ENCODE measurements around the gene HEYL. TPM values are rescaled to one million over a fixed set of nuclear protein-coding genes. Genes with fewer than 3 reads are reported as not detected.

Gene HEYL
- total and polyA plus RNA-seq, 9 of the 15 experiments (the other 6 are each of a cell fraction or from before 2014, with no cell fraction given), result 0.13 to 0.89 (median 0.25) TPM

DNA sequence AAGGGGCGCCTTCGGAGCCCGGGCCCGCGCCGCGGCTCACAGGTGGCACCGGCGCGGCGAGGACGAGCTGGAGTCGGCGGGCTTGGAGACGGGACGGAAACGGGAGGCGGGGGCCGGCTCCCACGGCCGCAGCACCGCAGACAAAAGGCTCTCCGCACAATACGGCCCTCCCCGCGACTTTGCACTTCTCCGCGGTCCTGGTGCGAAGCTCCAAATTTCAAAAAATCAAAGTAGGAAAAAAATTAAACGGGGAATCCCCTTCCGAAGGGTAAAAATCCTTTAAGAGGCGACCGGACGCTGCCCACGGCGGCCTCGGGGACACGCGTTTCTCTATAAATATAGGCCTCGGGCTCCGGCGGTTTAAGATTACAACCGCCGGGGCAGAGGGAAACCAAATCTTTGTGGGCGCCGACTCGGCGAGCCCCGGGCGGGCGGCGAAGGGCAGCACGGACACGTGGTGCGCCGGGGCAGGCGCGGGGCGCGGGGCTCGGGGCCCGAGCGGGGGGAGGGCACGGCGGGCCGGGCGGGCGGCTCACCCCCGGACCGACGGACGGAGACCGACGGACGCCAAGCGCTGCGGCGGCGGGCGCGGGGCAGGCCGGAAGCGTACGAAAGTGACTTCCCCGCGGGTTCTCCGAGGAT lies 63.3 kb downstream of the HEYL start (continued):
- TF ChIP-seq, protein P1, sequence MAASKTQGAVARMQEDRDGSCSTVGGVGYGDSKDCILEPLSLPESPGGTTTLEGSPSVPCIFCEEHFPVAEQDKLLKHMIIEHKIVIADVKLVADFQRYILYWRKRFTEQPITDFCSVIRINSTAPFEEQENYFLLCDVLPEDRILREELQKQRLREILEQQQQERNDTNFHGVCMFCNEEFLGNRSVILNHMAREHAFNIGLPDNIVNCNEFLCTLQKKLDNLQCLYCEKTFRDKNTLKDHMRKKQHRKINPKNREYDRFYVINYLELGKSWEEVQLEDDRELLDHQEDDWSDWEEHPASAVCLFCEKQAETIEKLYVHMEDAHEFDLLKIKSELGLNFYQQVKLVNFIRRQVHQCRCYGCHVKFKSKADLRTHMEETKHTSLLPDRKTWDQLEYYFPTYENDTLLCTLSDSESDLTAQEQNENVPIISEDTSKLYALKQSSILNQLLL (CRISPR knock-in tag; IDR thresholded peaks at IDR 0.05; ENCODE audit: borderline replicate concordance), result no peak
- TF ChIP-seq NR3C1 (CRISPR knock-in tag; IDR thresholded peaks at IDR 0.05) (no peak), RBBP5 (IDR thresholded peaks at IDR 0.05; ENCODE audit: borderline replicate concordance, insufficient read depth, low read length, poor library complexity, severe bottlenecking) (peak; percentile 8), NFIC (IDR thresholded peaks at IDR 0.05) (no peak), TEAD4 (IDR thresholded peaks at IDR 0.05; ENCODE audit: low read length) (no peak), TEAD4 (CRISPR knock-in tag; IDR thresholded peaks at IDR 0.05; ENCODE audit: borderline replicate concordance) (no peak), TGIF2 (CRISPR knock-in tag; IDR thresholded peaks at IDR 0.05) (0 out of 2 replicates have a peak, but pooled peaks have one; percentile 11)
- TF ChIP-seq, protein P2, sequence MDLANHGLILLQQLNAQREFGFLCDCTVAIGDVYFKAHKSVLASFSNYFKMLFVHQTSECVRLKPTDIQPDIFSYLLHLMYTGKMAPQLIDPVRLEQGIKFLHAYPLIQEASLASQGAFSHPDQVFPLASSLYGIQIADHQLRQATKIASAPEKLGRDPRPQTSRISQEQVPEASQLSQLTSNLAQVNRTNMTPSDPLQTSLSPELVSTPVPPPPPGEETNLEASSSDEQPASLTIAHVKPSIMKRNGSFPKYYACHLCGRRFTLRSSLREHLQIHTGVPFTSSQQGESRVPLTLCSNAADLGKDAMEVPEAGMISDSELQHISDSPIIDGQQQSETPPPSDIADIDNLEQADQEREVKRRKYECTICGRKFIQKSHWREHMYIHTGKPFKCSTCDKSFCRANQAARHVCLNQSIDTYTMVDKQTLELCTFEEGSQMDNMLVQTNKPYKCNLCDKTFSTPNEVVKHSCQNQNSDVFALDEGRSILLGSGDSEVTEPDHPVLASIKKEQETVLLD (IDR thresholded peaks at IDR 0.05), result no peak
- TF ChIP-seq, protein P3, sequence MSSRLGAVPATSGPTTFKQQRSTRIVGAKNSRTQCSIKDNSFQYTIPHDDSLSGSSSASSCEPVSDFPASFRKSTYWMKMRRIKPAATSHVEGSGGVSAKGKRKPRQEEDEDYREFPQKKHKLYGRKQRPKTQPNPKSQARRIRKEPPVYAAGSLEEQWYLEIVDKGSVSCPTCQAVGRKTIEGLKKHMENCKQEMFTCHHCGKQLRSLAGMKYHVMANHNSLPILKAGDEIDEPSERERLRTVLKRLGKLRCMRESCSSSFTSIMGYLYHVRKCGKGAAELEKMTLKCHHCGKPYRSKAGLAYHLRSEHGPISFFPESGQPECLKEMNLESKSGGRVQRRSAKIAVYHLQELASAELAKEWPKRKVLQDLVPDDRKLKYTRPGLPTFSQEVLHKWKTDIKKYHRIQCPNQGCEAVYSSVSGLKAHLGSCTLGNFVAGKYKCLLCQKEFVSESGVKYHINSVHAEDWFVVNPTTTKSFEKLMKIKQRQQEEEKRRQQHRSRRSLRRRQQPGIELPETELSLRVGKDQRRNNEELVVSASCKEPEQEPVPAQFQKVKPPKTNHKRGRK (tag; IDR thresholded peaks at IDR 0.05), result 0 out of 2 replicates have a peak, but pooled peaks have one; percentile 56
- TF ChIP-seq, protein P4, sequence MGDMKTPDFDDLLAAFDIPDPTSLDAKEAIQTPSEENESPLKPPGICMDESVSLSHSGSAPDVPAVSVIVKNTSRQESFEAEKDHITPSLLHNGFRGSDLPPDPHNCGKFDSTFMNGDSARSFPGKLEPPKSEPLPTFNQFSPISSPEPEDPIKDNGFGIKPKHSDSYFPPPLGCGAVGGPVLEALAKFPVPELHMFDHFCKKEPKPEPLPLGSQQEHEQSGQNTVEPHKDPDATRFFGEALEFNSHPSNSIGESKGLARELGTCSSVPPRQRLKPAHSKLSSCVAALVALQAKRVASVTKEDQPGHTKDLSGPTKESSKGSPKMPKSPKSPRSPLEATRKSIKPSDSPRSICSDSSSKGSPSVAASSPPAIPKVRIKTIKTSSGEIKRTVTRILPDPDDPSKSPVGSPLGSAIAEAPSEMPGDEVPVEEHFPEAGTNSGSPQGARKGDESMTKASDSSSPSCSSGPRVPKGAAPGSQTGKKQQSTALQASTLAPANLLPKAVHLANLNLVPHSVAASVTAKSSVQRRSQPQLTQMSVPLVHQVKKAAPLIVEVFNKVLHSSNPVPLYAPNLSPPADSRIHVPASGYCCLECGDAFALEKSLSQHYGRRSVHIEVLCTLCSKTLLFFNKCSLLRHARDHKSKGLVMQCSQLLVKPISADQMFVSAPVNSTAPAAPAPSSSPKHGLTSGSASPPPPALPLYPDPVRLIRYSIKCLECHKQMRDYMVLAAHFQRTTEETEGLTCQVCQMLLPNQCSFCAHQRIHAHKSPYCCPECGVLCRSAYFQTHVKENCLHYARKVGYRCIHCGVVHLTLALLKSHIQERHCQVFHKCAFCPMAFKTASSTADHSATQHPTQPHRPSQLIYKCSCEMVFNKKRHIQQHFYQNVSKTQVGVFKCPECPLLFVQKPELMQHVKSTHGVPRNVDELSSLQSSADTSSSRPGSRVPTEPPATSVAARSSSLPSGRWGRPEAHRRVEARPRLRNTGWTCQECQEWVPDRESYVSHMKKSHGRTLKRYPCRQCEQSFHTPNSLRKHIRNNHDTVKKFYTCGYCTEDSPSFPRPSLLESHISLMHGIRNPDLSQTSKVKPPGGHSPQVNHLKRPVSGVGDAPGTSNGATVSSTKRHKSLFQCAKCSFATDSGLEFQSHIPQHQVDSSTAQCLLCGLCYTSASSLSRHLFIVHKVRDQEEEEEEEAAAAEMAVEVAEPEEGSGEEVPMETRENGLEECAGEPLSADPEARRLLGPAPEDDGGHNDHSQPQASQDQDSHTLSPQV (IDR thresholded peaks at IDR 0.05), result no peak
- TF ChIP-seq, protein P5, sequence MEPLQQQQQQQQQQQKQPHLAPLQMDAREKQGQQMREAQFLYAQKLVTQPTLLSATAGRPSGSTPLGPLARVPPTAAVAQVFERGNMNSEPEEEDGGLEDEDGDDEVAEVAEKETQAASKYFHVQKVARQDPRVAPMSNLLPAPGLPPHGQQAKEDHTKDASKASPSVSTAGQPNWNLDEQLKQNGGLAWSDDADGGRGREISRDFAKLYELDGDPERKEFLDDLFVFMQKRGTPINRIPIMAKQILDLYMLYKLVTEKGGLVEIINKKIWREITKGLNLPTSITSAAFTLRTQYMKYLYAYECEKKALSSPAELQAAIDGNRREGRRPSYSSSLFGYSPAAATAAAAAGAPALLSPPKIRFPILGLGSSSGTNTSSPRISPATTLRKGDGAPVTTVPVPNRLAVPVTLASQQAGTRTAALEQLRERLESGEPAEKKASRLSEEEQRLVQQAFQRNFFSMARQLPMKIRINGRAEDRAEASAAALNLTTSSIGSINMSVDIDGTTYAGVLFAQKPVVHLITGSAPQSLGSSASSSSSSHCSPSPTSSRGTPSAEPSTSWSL (CRISPR knock-in tag; IDR thresholded peaks at IDR 0.05; ENCODE audit: borderline replicate concordance), result no peak
- TF ChIP-seq, protein P6, sequence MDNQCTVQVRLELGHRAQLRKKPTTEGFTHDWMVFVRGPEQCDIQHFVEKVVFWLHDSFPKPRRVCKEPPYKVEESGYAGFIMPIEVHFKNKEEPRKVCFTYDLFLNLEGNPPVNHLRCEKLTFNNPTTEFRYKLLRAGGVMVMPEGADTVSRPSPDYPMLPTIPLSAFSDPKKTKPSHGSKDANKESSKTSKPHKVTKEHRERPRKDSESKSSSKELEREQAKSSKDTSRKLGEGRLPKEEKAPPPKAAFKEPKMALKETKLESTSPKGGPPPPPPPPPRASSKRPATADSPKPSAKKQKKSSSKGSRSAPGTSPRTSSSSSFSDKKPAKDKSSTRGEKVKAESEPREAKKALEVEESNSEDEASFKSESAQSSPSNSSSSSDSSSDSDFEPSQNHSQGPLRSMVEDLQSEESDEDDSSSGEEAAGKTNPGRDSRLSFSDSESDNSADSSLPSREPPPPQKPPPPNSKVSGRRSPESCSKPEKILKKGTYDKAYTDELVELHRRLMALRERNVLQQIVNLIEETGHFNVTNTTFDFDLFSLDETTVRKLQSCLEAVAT (IDR thresholded peaks at IDR 0.05), result 0 out of 4 replicates have a peak, but pooled peaks of 1 of the 2 experiments have one; percentile 9

All from K562 (cell line).